Ovary (tissue), 3 donors: ENCODE data around the gene PRPSAP2.

Source experiments
- POLR2A ChIP-seq: fragments of 450-650 bp; IDR thresholded peaks from one replicate; pipeline ENCODE4 v1.6.1; 2017; ENCODE audit warnings: antibody characterized with exemption, mild to moderate bottlenecking, moderate library complexity
- TF ChIP-seq, protein P1 (sequence below), 3 donors: fragments of 450-650 bp in 2 of 3; fragments of 200-600 bp in 1 of 3; IDR thresholded peaks; one replicate each; pipeline versions ENCODE4 v1.5.1 to v1.8.0; 2016 to 2022; ENCODE audit warnings: antibody characterized with exemption in 3 of 3, mild to moderate bottlenecking in 1 of 3
- donor health status: DM: no; HTN: no; CAD: no.

DNA sequence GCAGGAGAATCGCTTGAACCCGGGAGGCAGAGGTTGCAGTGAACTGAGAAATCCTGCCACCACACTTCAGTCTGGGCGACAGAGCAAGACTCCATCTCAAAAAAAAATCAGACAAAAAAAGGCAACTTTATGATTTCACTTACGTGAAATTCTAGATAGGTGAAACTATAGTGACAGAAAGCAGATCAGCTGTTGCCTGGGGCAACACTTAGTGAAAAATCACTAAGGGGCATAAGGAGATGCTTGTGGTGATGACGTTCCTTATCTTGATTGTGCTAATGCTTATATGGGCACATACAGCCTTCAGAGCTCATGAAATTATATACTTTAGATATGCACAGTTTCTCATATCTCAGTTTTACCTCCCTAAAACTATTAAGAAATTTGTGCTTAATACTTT is 52.4 kb downstream of the PRPSAP2 start:
- no peak for TF ChIP-seq POLR2A
- TF ChIP-seq, protein P1, sequence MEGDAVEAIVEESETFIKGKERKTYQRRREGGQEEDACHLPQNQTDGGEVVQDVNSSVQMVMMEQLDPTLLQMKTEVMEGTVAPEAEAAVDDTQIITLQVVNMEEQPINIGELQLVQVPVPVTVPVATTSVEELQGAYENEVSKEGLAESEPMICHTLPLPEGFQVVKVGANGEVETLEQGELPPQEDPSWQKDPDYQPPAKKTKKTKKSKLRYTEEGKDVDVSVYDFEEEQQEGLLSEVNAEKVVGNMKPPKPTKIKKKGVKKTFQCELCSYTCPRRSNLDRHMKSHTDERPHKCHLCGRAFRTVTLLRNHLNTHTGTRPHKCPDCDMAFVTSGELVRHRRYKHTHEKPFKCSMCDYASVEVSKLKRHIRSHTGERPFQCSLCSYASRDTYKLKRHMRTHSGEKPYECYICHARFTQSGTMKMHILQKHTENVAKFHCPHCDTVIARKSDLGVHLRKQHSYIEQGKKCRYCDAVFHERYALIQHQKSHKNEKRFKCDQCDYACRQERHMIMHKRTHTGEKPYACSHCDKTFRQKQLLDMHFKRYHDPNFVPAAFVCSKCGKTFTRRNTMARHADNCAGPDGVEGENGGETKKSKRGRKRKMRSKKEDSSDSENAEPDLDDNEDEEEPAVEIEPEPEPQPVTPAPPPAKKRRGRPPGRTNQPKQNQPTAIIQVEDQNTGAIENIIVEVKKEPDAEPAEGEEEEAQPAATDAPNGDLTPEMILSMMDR (IDR thresholded peaks at IDR 0.05), result no peak
